ENCODE data around the gene GPSM1. TPM values are rescaled to one million over a fixed set of nuclear protein-coding genes. Genes with fewer than 3 reads are reported as not detected.

Gene GPSM1
- 35.4 TPM for total RNA-seq

DNA sequence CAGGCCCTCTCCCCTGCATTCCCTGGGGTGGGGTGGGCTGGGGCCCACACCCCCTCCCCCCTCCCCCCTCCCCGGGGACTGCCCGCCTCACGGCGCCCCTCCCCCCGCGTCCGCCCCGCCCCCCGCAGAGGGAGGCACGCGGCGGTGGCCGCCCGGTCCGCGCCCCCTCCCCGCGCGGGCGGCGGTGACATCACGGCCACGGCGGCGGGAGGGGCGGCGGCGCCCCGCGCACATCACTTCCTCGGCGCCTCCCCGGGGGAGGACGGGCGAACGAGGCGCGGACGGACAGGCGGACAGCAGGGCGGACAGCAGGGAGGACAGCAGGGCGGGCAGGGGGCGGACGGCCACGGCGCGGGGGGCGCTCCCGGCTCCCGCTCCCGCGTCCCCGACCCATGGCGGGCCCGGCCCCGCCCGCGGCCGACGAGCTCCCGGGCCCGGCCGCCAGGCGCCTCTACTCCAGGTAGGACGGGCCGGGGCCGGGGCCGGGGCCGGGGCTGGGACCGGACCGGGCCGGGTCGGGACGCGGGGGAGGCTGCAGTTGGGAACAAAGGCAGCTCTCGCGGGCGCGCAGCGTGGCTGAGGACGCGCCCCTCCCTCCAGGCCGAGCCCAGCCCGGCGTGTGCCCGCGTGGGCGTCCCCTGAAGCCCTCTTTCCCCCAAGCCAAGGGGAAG, at the start of gene GPSM1:
Gene GPSM1 (plus strand): TSS at position 236 of the 671 bp plus-strand sequence. CDS start 157 bp downstream, at position 393.
- H3K4me3 ChIP-seq: peak within 1 kb of the TSS; percentile 71 to 87
- no peaks in the 10 kb centered on the region for H3K9me3 ChIP-seq
- peak within 1 kb of the TSS; percentile 94 for H3K27ac ChIP-seq
- H3K27me3 ChIP-seq: no peaks in the 10 kb centered on the region
- peaks cover 58% of the 10 kb centered on the region for H3K4me1 ChIP-seq
- no peak for DNase-seq (ENCODE audit: extremely low spot score in 2 of 2)
- no peaks in the 10 kb centered on the region for H3K36me3 ChIP-seq
- TF ChIP-seq POLR2A (IDR thresholded peaks at IDR 0.05) (peak in 1 of 2 donors; percentile 55), POLR2AphosphoS5 (IDR thresholded peaks at IDR 0.05; ENCODE audit: insufficient read depth in 1 of 2, low read depth in 1 of 2) (no peak)
- intact Hi-C loops (cut with DNase I): no loop called here

- no peak overlapping the region for H3K4me3 ChIP-seq
- H3K9me3 ChIP-seq: no peaks in the 10 kb centered on the region
- H3K4me1 ChIP-seq: no peaks in the 10 kb centered on the region
- TF ChIP-seq POLR2A (IDR thresholded peaks at IDR 0.05) (no peak), POLR2AphosphoS5 (IDR thresholded peaks at IDR 0.05; ENCODE audit: insufficient read depth in 1 of 2, low read depth in 1 of 2) (no peak)
- H3K27me3 ChIP-seq: no peaks in the 10 kb centered on the region
- no peak overlapping the region for H3K27ac ChIP-seq
- intact Hi-C loops (cut with DNase I): no loop called here
- no peaks in the 10 kb centered on the region for H3K36me3 ChIP-seq
- DNase-seq (ENCODE audit: extremely low spot score in 2 of 2): no peak
Measured at GRCh38 chr9:136277746-136278145, 49.6 kb upstream of the GPSM1 start.

DNA sequence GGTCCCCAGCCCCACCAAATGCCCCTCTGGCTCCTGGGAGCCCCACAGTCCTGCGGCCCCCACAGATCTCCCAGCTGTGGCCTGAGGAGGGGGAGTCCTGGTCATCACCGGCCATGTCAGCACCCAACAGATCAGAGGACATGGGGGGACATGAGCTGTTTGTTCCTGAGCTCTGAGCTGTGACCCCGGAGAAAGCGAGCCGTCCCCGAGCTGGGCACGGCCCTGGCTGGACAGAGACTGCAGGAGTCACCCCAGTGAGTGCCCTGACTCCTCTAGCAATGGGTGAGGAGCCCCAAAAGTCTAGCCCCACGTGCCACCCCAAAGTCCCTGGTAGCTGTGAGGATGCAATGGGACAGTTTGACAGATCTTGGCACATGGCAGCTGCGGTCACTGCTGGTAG, 49.1 kb upstream of the GPSM1 start:
- H3K4me1 ChIP-seq: no peaks in the 10 kb centered on the region
- intact Hi-C loops (cut with DNase I): no loop called here
- H3K27me3 ChIP-seq: no peaks in the 10 kb centered on the region
- no peak overlapping the region for H3K27ac ChIP-seq
- H3K4me3 ChIP-seq: no peak overlapping the region
- no peak for TF ChIP-seq POLR2A (IDR thresholded peaks at IDR 0.05)
- TF ChIP-seq, protein P1, sequence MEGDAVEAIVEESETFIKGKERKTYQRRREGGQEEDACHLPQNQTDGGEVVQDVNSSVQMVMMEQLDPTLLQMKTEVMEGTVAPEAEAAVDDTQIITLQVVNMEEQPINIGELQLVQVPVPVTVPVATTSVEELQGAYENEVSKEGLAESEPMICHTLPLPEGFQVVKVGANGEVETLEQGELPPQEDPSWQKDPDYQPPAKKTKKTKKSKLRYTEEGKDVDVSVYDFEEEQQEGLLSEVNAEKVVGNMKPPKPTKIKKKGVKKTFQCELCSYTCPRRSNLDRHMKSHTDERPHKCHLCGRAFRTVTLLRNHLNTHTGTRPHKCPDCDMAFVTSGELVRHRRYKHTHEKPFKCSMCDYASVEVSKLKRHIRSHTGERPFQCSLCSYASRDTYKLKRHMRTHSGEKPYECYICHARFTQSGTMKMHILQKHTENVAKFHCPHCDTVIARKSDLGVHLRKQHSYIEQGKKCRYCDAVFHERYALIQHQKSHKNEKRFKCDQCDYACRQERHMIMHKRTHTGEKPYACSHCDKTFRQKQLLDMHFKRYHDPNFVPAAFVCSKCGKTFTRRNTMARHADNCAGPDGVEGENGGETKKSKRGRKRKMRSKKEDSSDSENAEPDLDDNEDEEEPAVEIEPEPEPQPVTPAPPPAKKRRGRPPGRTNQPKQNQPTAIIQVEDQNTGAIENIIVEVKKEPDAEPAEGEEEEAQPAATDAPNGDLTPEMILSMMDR (IDR thresholded peaks at IDR 0.05): no peak
- no peak for TF ChIP-seq POLR2AphosphoS5 (IDR thresholded peaks at IDR 0.05; ENCODE audit: insufficient read depth in 1 of 2, low read depth in 1 of 2)
- no peaks in the 10 kb centered on the region for H3K36me3 ChIP-seq
- H3K9me3 ChIP-seq: no peaks in the 10 kb centered on the region
- no peak for DNase-seq (ENCODE audit: extremely low spot score in 2 of 2)

DNA sequence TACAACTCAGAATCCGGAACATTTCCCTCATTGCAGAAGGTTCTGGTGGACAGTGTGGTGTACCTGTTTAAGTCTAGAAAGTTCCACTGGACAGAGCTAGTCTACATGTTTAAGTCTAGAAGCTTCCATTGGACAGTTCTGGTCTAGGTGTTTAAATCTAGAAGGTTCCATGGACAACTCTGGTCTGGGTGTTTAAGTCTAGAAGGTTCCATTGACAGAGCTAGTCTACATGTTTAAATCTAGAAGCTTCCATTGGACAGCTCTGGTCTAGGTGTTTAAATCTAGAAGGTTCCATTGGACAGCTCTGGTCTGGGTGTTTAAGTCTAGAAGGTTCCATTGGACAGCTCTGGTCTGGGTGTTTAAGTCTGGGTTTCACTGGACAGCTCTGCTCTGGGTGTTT, 48.4 kb upstream of the GPSM1 start:
- Histone ChIP-seq H3K9me3 (no peaks in the 10 kb centered on the region), H3K4me1 (no peaks in the 10 kb centered on the region), H3K27me3 (no peaks in the 10 kb centered on the region), H3K36me3 (no peaks in the 10 kb centered on the region), H3K4me3 (no peak overlapping the region), H3K27ac (no peak overlapping the region)
- intact Hi-C loops (cut with DNase I): no loop called here
- TF ChIP-seq POLR2A (IDR thresholded peaks at IDR 0.05): no peak
- no peak for TF ChIP-seq POLR2AphosphoS5 (IDR thresholded peaks at IDR 0.05; ENCODE audit: insufficient read depth in 1 of 2, low read depth in 1 of 2)
- TF ChIP-seq, protein P1 (IDR thresholded peaks at IDR 0.05): no peak
- DNase-seq (ENCODE audit: extremely low spot score in 2 of 2): no peak

- Histone ChIP-seq H3K9me3 (no peaks in the 10 kb centered on the region), H3K27ac (no peak overlapping the region), H3K4me3 (no peak overlapping the region), H3K4me1 (no peaks in the 10 kb centered on the region), H3K27me3 (no peaks in the 10 kb centered on the region), H3K36me3 (no peaks in the 10 kb centered on the region)
- TF ChIP-seq, protein P1 (IDR thresholded peaks at IDR 0.05): no peak
- TF ChIP-seq POLR2AphosphoS5 (IDR thresholded peaks at IDR 0.05; ENCODE audit: insufficient read depth in 1 of 2, low read depth in 1 of 2): no peak
- TF ChIP-seq POLR2A (IDR thresholded peaks at IDR 0.05): no peak
- intact Hi-C loops (cut with DNase I): no loop called here
- no peak for DNase-seq (ENCODE audit: extremely low spot score in 2 of 2)
Measured at GRCh38 chr9:136279471-136279870, 47.9 kb upstream of the GPSM1 start.
